GM19023 (cell line): ENCODE measurements around the gene ERBB3.
A peak's percentile ranks its signal among the peaks of the same experiment; 100 is the strongest.

Experiments
- ATAC-seq: cut with Tn5 transposase; IDR thresholded peaks from one replicate; pipeline ENCODE4 v1.9.1; 2021; ENCODE audit warnings: mild to moderate bottlenecking, moderate library complexity; ENCODE audit not compliant: unreplicated experiment

ERBB3 gene

GRCh38 chr12:56078931-56079722 lies 838 bp upstream of the ERBB3 start:
- peak; percentile 72 for ATAC-seq

GRCh38 chr12:56080556-56081138 lies 682 bp downstream of the ERBB3 start:
- no peak for ATAC-seq

- no peak for ATAC-seq
Observed at GRCh38 chr12:56081393-56082347, 1.7 kb downstream of the ERBB3 start.

- no peak for ATAC-seq
Observed at GRCh38 chr12:56082382-56082781, 2.4 kb downstream of the ERBB3 start.

GRCh38 chr12:56082967-56083366 lies 3.0 kb downstream of the ERBB3 start:
- no peak for ATAC-seq

GRCh38 chr12:56084958-56085543 lies 5.1 kb downstream of the ERBB3 start:
- no peak for ATAC-seq

GRCh38 chr12:56086096-56086495 lies 6.1 kb downstream of the ERBB3 start:
- no peak for ATAC-seq

- ATAC-seq: no peak
Observed at GRCh38 chr12:56086608-56087007, 6.6 kb downstream of the ERBB3 start.

- ATAC-seq: no peak
Observed at GRCh38 chr12:56087220-56087619, 7.3 kb downstream of the ERBB3 start.

GRCh38 chr12:56097738-56098137 lies 17.8 kb downstream of the ERBB3 start:
- ATAC-seq: no peak

- ATAC-seq: no peak
Observed at GRCh38 chr12:56098592-56098991, 18.6 kb downstream of the ERBB3 start.

GRCh38 chr12:56099787-56100186 lies 19.8 kb downstream of the ERBB3 start:
- ATAC-seq: no peak

GRCh38 chr12:56101045-56101444 lies 21.1 kb downstream of the ERBB3 start:
- no peak for ATAC-seq

- no peak for ATAC-seq
Observed at GRCh38 chr12:56102683-56103065, 22.7 kb downstream of the ERBB3 start.

- ATAC-seq: no peak
Observed at GRCh38 chr12:56103066-56103711, 23.2 kb downstream of the ERBB3 start.

- ATAC-seq: no peak
Observed at GRCh38 chr12:56103823-56104108, 23.8 kb downstream of the ERBB3 start.

- peak; percentile 95 for ATAC-seq
Observed at GRCh38 chr12:56104109-56104814, 24.3 kb downstream of the ERBB3 start, which contains the start of gene PA2G4. Gene PA2G4, plus strand, starts transcription at chr12:56104559. Its CDS starts 179 bp downstream, at chr12:56104738.

- ATAC-seq: peak; percentile 17
Observed at GRCh38 chr12:56104815-56105608, 25.0 kb downstream of the ERBB3 start.

- no peak for ATAC-seq
Observed at GRCh38 chr12:56105609-56105902, 25.6 kb downstream of the ERBB3 start.
